Measurements from ENCODE around the gene ACSL5.

GRCh38 chr10:112332022-112332421 is 41.9 kb upstream of the ACSL5 start:
- no peak for TF ChIP-seq CTCF (IDR thresholded peaks at IDR 0.05)
- no peak for TF ChIP-seq SMC3 (IDR thresholded peaks at IDR 0.05; ENCODE audit: low read depth, low read length)
- no peak for TF ChIP-seq PBX3 (IDR thresholded peaks at IDR 0.05)
- TF ChIP-seq MAX (IDR thresholded peaks at IDR 0.05; ENCODE audit: low read depth), result no peak
- no peak for TF ChIP-seq RXRA (IDR thresholded peaks at IDR 0.05; ENCODE audit: borderline replicate concordance, low read depth)
- no peak for TF ChIP-seq REST (IDR thresholded peaks at IDR 0.05; ENCODE audit: low read depth, low read length)
- no peak for TF ChIP-seq RFX5 (IDR thresholded peaks at IDR 0.05; ENCODE audit: low read length)
- no peak for TF ChIP-seq USF1 (IDR thresholded peaks at IDR 0.05; ENCODE audit: borderline replicate concordance, low read depth)
- TF ChIP-seq RAD21 (IDR thresholded peaks at IDR 0.05; ENCODE audit: low read length), result no peak
- TF ChIP-seq EP300 (IDR thresholded peaks at IDR 0.05; ENCODE audit: borderline replicate concordance in 1 of 2, low read depth in 1 of 2, low read length in 1 of 2), result no peak
- TF ChIP-seq TAF1 (IDR thresholded peaks at IDR 0.05; ENCODE audit: borderline replicate concordance, low read depth, low read length), result no peak
